Measurements from ENCODE around the gene TBC1D17.

GRCh38 chr19:49875177-49875576, 2.3 kb upstream of the TBC1D17 start:
- TF ChIP-seq EZH2phosphoT487 (IDR thresholded peaks at IDR 0.05; ENCODE audit: low read depth), result no peak
- TF ChIP-seq CTCF (IDR thresholded peaks at IDR 0.05; ENCODE audit: low read depth, low read length), result no peak
